K562 (cell line): Measurements from ENCODE around the gene ITPR3. TPM values are rescaled to one million over a fixed set of nuclear protein-coding genes. Genes with fewer than 3 reads are reported as not detected.

Source experiments
- BCOR ChIP-seq: fragments of 450-650 bp; IDR thresholded peaks from 2 replicates; pipeline ENCODE4 v1.6.1; 2016
- BRF1 ChIP-seq: IDR thresholded peaks from 3 replicates; pipeline ENCODE4 v1.6.1; 2011; ENCODE audit warnings: borderline replicate concordance, mild to moderate bottlenecking; ENCODE audit not compliant: insufficient read length; ENCODE audit errors: extremely low read depth
- CREB5 ChIP-seq: fragments of 250-450 bp; sonication (Bioruptor Pico); IDR thresholded peaks from 2 replicates; pipeline ENCODE4 v1.5.0; 2020; ENCODE audit warnings: mild to moderate bottlenecking
- ESRRA ChIP-seq: fragments of 450-650 bp; IDR thresholded peaks from 2 replicates; pipeline ENCODE4 v1.6.1; 2014; ENCODE audit warnings: low read depth, mild to moderate bottlenecking, moderate library complexity, borderline replicate concordance
- ILF3 ChIP-seq: fragments of 450-650 bp; IDR thresholded peaks from 2 replicates; pipeline ENCODE4 v1.6.1; 2018; ENCODE audit warnings: antibody characterized with exemption, mild to moderate bottlenecking, moderate library complexity, borderline replicate concordance
- KAT2B ChIP-seq: IDR thresholded peaks from one replicate; pipeline ENCODE4 v1.6.1; 2012; ENCODE audit warnings: low read depth, mild to moderate bottlenecking, control low read depth, inconsistent platforms, low read length, moderate library complexity
- KHSRP ChIP-seq: fragments of 450-650 bp; IDR thresholded peaks from 2 replicates; pipeline ENCODE4 v1.6.1; 2017
- MITF ChIP-seq: IDR thresholded peaks from 2 replicates; pipeline ENCODE4 v1.6.1; 2014; ENCODE audit warnings: antibody characterized with exemption
- MLLT1 ChIP-seq, 2 experiments: fragments of 450-650 bp; IDR thresholded peaks; 2 replicates each; pipeline ENCODE4 v1.6.1; 2016
- MYC ChIP-seq, 2 experiments: fragments of 250-450 bp in 1 of 2; sonication (Bioruptor Pico) in 1 of 2; IDR thresholded peaks; 2 replicates each; pipeline versions ENCODE4 v1.5.1 to v1.6.1; 2012 to 2021; ENCODE audit warnings: low read depth in 2 of 2, borderline replicate concordance in 1 of 2, improper control_type of control experiment in 1 of 2, low read length in 1 of 2, mild to moderate bottlenecking in 1 of 2, moderate library complexity in 1 of 2
- NR2F6 ChIP-seq: fragments of 450-650 bp; formaldehyde crosslinking; IDR thresholded peaks from 2 replicates; pipeline ENCODE4 v1.4.0; 2020; ENCODE audit warnings: mild to moderate bottlenecking
- PHF20 ChIP-seq: fragments of 450-650 bp; IDR thresholded peaks from 2 replicates; pipeline ENCODE4 v1.6.1; 2018; ENCODE audit not compliant: partially characterized antibody
- POLR2AphosphoS2 ChIP-seq: IDR thresholded peaks from 2 replicates; pipeline ENCODE4 v1.6.1; 2012; ENCODE audit warnings: low read length, improper control_type of control experiment
- POLR2G ChIP-seq: fragments of 200-400 bp; formaldehyde crosslinking; IDR thresholded peaks from 2 replicates; pipeline ENCODE4 v1.6.1; 2017; ENCODE audit warnings: low read depth, mild to moderate bottlenecking, antibody characterized with exemption, low read length, moderate library complexity
- PTBP1 ChIP-seq: fragments of 200-400 bp; formaldehyde crosslinking; IDR thresholded peaks from 2 replicates; pipeline ENCODE4 v1.6.1; 2017; ENCODE audit warnings: low read depth, low read length
- RBM14 ChIP-seq: fragments of 200-400 bp; formaldehyde crosslinking; IDR thresholded peaks from 2 replicates; pipeline ENCODE4 v1.6.1; 2018; ENCODE audit warnings: low read depth, mild to moderate bottlenecking, low read length, moderate library complexity, borderline replicate concordance; ENCODE audit not compliant: insufficient read depth
- RBM25 ChIP-seq: fragments of 200-400 bp; formaldehyde crosslinking; IDR thresholded peaks from 2 replicates; pipeline ENCODE4 v1.6.1; 2018; ENCODE audit warnings: low read length, low read depth, moderate library complexity; ENCODE audit not compliant: severe bottlenecking
- RCOR1 ChIP-seq, 2 experiments: IDR thresholded peaks; 2 replicates each; pipeline ENCODE4 v1.6.1; 2012; ENCODE audit warnings: low read depth in 2 of 2, low read length in 2 of 2, borderline replicate concordance in 1 of 2, improper control_type of control experiment in 1 of 2
- RFX1 ChIP-seq: fragments of 450-650 bp; IDR thresholded peaks from 2 replicates; pipeline ENCODE4 v1.6.1; 2016; ENCODE audit warnings: mild to moderate bottlenecking, moderate library complexity
- SMAD2 ChIP-seq: fragments of 150-350 bp; IDR thresholded peaks from 2 replicates; pipeline ENCODE4 v1.6.1; 2014; ENCODE audit warnings: low read depth, mild to moderate bottlenecking, low read length
- SNIP1 ChIP-seq: fragments of 450-650 bp; IDR thresholded peaks from 2 replicates; pipeline ENCODE4 v1.7.1; 2017; ENCODE audit warnings: low read depth, mild to moderate bottlenecking
- TAF9B ChIP-seq: fragments of 450-650 bp; IDR thresholded peaks from 2 replicates; pipeline ENCODE4 v1.6.1; 2018; ENCODE audit warnings: mild to moderate bottlenecking; ENCODE audit not compliant: partially characterized antibody
- TBL1XR1 ChIP-seq, 2 experiments: IDR thresholded peaks; 2 replicates each; pipeline ENCODE4 v1.6.1; 2012; ENCODE audit warnings: improper control_type of control experiment in 2 of 2, low read length in 2 of 2, mild to moderate bottlenecking in 1 of 2
- XRCC4 ChIP-seq: IDR thresholded peaks from one replicate; pipeline ENCODE4 v1.6.1; 2011; ENCODE audit not compliant: insufficient read depth, insufficient read length; ENCODE audit errors: extremely low read depth
- ZBTB8A ChIP-seq: fragments of 450-650 bp; IDR thresholded peaks from 2 replicates; pipeline ENCODE4 v1.6.1; 2018; ENCODE audit warnings: mild to moderate bottlenecking, moderate library complexity; ENCODE audit not compliant: partially characterized antibody
- ZNF24 ChIP-seq: fragments of 450-650 bp; IDR thresholded peaks from 2 replicates; pipeline ENCODE4 v1.6.1; 2016
- ZNF324 ChIP-seq: fragments of 250-450 bp; sonication (Bioruptor Pico); IDR thresholded peaks from 2 replicates; pipeline ENCODE4 v1.4.0; 2020; ENCODE audit warnings: mild to moderate bottlenecking
- polyA plus RNA-seq, 8 experiments: library from polyadenylated mRNA; depleted of rRNA in 4 of 8; stranded (reverse) in 5 of 8; unstranded in 3 of 8; fragments of >200 nt; fragmentation: Nextera tagmentation in 2 of 8; fragmentation: Illumina TruSeq in 1 of 8; extraction: Ambion mirVana in 2 of 8; extraction: Trizol in 1 of 8; gene quantifications; 2 replicates each; pipeline versions ENCODE4 v1.2.1 to v1.2.3, GENCODE V29; 2011 to 2014; ENCODE audit warnings: inconsistent platforms in 1 of 8, missing spikeins in 1 of 8
- total RNA-seq, 7 experiments: library from RNA; depleted of rRNA in 6 of 7; stranded (reverse); fragments of >200 nt in 6 of 7; fragmentation: Illumina TruSeq in 2 of 7; extraction: Trizol in 2 of 7; gene quantifications; 2 replicates each; pipeline versions ENCODE4 v1.2.1 to v1.2.3, GENCODE V29; 2011 to 2021; ENCODE audit warnings: low replicate concordance in 1 of 7

ITPR3 gene
- total and polyA plus RNA-seq, 9 of the 15 experiments (the other 6 are each of a cell fraction or from before 2014, with no cell fraction given) = 0.39 to 35.7 (median 13.2) TPM

GRCh38 chr6:33591424-33592032, 29.6 kb upstream of the ITPR3 start (continued):
- TF ChIP-seq ESRRA (no peak), RCOR1 (IDR thresholded peaks at IDR 0.05; ENCODE audit: borderline replicate concordance in 1 of 2, low read depth in 2 of 2, low read length in 2 of 2) (peak in 1 of 2 experiments; percentile 52; a peak in 1 of 4 replicates), CREB5 (no peak), ZNF24 (peak; percentile 35; the same call in 1 of the 2 replicates), KAT2B (no peak), ZBTB8A (no peak), RFX1 (no peak), PHF20 (peak; percentile 34), TAF9B (no peak), SMAD2 (no peak), RBM25 (peak; percentile 97), XRCC4 (no peak), BRF1 (no peak), NR2F6 (CRISPR knock-in tag) (no peak), SNIP1 (no peak), POLR2G (no peak), BCOR (peak; percentile 96), KHSRP (no peak), MYC (IDR thresholded peaks at IDR 0.05; ENCODE audit: low read depth, low read length) (no peak), MYC (CRISPR knock-in tag; IDR thresholded peaks at IDR 0.05; ENCODE audit: borderline replicate concordance, low read depth) (no peak), POLR2AphosphoS2 (no peak), RBM14 (no peak), PTBP1 (0 out of 2 replicates have a peak, but pooled peaks have one; percentile 75), ZNF324 (no peak), ILF3 (no peak), MITF (no peak), TBL1XR1 (IDR thresholded peaks at IDR 0.05; ENCODE audit: low read length in 2 of 2) (no peak), MLLT1 (IDR thresholded peaks at IDR 0.05) (no peak)
